ENCODE measurements around the gene SPCS2. TPM values are rescaled to one million over a fixed set of nuclear protein-coding genes. Genes with fewer than 3 reads are reported as not detected.

The SPCS2 gene
- total and polyA plus RNA-seq, 2 of the 8 experiments (the other 6 are each of a cell fraction or from before 2014, with no cell fraction given) = 92.7 to 161 TPM

DNA sequence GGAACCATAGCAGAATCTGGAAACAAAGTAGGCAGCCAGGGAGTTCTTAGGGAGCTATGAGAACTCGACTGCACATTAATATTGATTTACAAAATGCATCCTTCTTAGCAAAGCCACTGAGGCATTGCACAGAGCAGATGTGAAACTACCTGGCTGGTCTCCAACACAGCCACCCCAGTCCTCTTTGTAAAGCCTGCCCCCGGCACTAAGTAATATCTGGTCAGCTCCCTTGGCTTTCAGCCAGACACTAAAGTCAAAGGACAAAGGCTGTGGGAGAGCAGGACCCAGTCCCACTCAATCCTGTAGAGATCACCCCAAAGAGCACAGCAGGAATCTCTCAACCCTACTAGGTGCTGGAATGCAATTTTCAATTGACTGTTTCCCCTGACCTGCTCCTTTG lies 13.0 kb upstream of the SPCS2 start:
- no peaks in the 10 kb centered on the region for H3K79me2 ChIP-seq (ENCODE audit: control insufficient read depth in 1 of 2, insufficient read depth in 2 of 2, low read length in 2 of 2)
- no peak for DNase-seq (ENCODE audit: low read depth in 1 of 2, low spot score in 2 of 2)
- H3K4ac ChIP-seq (replicated peaks; ENCODE audit: insufficient read length, low read depth, low read length) = no peak overlapping the region
- no peak for FAIRE-seq
- H3K9me3 ChIP-seq (ENCODE audit: insufficient read depth in 2 of 2, low read depth in 1 of 2, low read length in 1 of 2) = no peaks in the 10 kb centered on the region
- ChIA-PET POLR2A (ENCODE audit: partially characterized antibody) (no interaction called here), CTCF (ENCODE audit: partially characterized antibody) (interaction anchor here (0.9 kb wide), 2 partner anchors 9 to 12 kb away, joined by 3 to 4 read pairs; no protein-coding TSS in a partner anchor)
- no peaks in the 10 kb centered on the region for H3K4me1 ChIP-seq (replicated peaks in 1 of 4; ENCODE audit: control insufficient read depth in 3 of 4, insufficient read depth in 4 of 4, low read length in 3 of 4)
- H3K27ac ChIP-seq (ENCODE audit: low read depth, low read length) = no peak overlapping the region
- TF ChIP-seq TCF12 (IDR thresholded peaks at IDR 0.05; ENCODE audit: low read depth, low read length) (no peak), EGR1 (IDR thresholded peaks at IDR 0.05; ENCODE audit: borderline replicate concordance, low read depth, low read length) (no peak), SP1 (IDR thresholded peaks at IDR 0.05; ENCODE audit: low read depth, low read length) (no peak), NRF1 (IDR thresholded peaks at IDR 0.05; ENCODE audit: low read depth, low read length) (no peak), POLR2AphosphoS5 (IDR thresholded peaks at IDR 0.05; ENCODE audit: low read depth, low read length) (no peak), KDM4A (IDR thresholded peaks at IDR 0.05; ENCODE audit: low read depth, low read length, severe bottlenecking) (no peak), CTBP2 (IDR thresholded peaks at IDR 0.05; ENCODE audit: borderline replicate concordance, insufficient read depth, insufficient read length, low read length) (no peak), MAFK (IDR thresholded peaks at IDR 0.05; ENCODE audit: low read depth, low read length) (no peak), SIN3A (conservative IDR thresholded peaks at IDR 0.05 in 1 of 2, IDR thresholded peaks at IDR 0.05 in 1 of 2; ENCODE audit: low read depth in 1 of 2, low read length in 2 of 2) (no peak), TAF1 (IDR thresholded peaks at IDR 0.05; ENCODE audit: low read depth, low read length) (no peak), RBBP5 (IDR thresholded peaks at IDR 0.05; ENCODE audit: borderline replicate concordance, low read depth, low read length) (no peak), FOSL1 (IDR thresholded peaks at IDR 0.05; ENCODE audit: insufficient read depth, low read depth, low read length) (no peak), CHD1 (IDR thresholded peaks at IDR 0.05; ENCODE audit: low read depth, low read length) (no peak), CREB1 (IDR thresholded peaks at IDR 0.05) (no peak)
- no peaks in the 10 kb centered on the region; a peak in 3 of 8 replicates for H3K36me3 ChIP-seq (ENCODE audit: control insufficient read depth in 2 of 4, insufficient read depth in 4 of 4, low read length in 3 of 4)
- H2AK5ac ChIP-seq (ENCODE audit: low read depth, low read length) = no peak overlapping the region
- H2AFZ ChIP-seq (ENCODE audit: low read length) = no peak overlapping the region
- H3K4me3 ChIP-seq (ENCODE audit: extremely low read depth in 1 of 4, insufficient read depth in 2 of 4, low read depth in 3 of 4, low read length in 4 of 4) = no peak overlapping the region
- H2BK12ac ChIP-seq (ENCODE audit: low read depth, low read length) = no peak overlapping the region
- no peak overlapping the region for H3K9ac ChIP-seq (replicated peaks in 1 of 4; ENCODE audit: extremely low read depth in 1 of 4, low read depth in 3 of 4, low read length in 3 of 4)
- H4K91ac ChIP-seq (replicated peaks; ENCODE audit: insufficient read length, low read length) = no peak overlapping the region
- H3K23ac ChIP-seq (ENCODE audit: insufficient read length) = no peak overlapping the region
- H3K56ac ChIP-seq (replicated peaks; ENCODE audit: insufficient read length, low read depth, low read length) = no peak overlapping the region
- no peak overlapping the region for H2BK120ac ChIP-seq (replicated peaks; ENCODE audit: low read depth, low read length)
- H3K27me3 ChIP-seq (replicated peaks in 1 of 4; ENCODE audit: control insufficient read depth in 3 of 4, extremely low read depth in 1 of 4, insufficient read depth in 3 of 4, low read length in 3 of 4) = no peaks in the 10 kb centered on the region
- H2BK5ac ChIP-seq (ENCODE audit: low read depth, low read length) = no peak overlapping the region
- no peak overlapping the region for H3K18ac ChIP-seq (ENCODE audit: extremely low read depth, low read length)
- H2BK20ac ChIP-seq (ENCODE audit: low read length) = no peak overlapping the region
- peaks cover 0 to 2% of the 10 kb centered on the region in 2 experiments for H4K20me1 ChIP-seq (replicated peaks in 1 of 2; ENCODE audit: control insufficient read depth in 1 of 2, insufficient read depth in 2 of 2, low read length in 2 of 2)
- WGBS, 2 experiments (ENCODE audit: extremely low coverage in 1 of 2, insufficient coverage in 1 of 2, insufficient read length in 1 of 2, insufficient replicate concordance in 2 of 2, low coverage in 1 of 2, low lambda C conversion rate in 2 of 2, missing lambda C conversion rate in 1 of 2) = 86% methylated on average over 2 of the region's 2 CpGs; no CpG with 5 or more reads in 1 of the 2 experiments
- H3K4me2 ChIP-seq (ENCODE audit: insufficient read depth in 1 of 2, low read depth in 2 of 2, low read length in 2 of 2) = no peak overlapping the region
- H3K14ac ChIP-seq (ENCODE audit: insufficient read length) = no peak overlapping the region
- H3K79me1 ChIP-seq (ENCODE audit: low read depth, low read length) = no peaks in the 10 kb centered on the region
- H4K8ac ChIP-seq (ENCODE audit: extremely low read depth, insufficient read depth, low read length) = no peak overlapping the region
- no peaks in the 10 kb centered on the region for H3K23me2 ChIP-seq (ENCODE audit: low read depth, low read length)
- H4K5ac ChIP-seq (ENCODE audit: insufficient read length, low read depth, low read length) = no peak overlapping the region
- H2BK15ac ChIP-seq (ENCODE audit: low read length) = no peak overlapping the region

Measured in H1 (cell line).